Motor neuron (in vitro differentiated cells): ENCODE data around the gene C1QTNF6. TPM values are rescaled to one million over a fixed set of nuclear protein-coding genes. Genes with fewer than 3 reads are reported as not detected.
A peak's percentile ranks its signal among the peaks of the same experiment; 100 is the strongest.

ENCODE experiments used
- ATAC-seq, 8 experiments: fragments of 200-7000 bp; cut with Tn5 transposase; replicated peaks in 6 of 8; 2 replicates each; pipeline ENCODE4 v1.8.0; 2021; ENCODE audit warnings: mild to moderate bottlenecking in 8 of 8, moderate library complexity in 8 of 8
- H3K27ac ChIP-seq, 2 donors: fragments of 250-450 bp; sonication (Bioruptor Pico); 2 replicates each; pipeline ENCODE4 v1.9.0; 2021; ENCODE audit warnings: antibody characterized with exemption in 2 of 2, mild to moderate bottlenecking in 2 of 2, moderate library complexity in 1 of 2
- H3K4me1 ChIP-seq, 2 donors: fragments of 250-450 bp; sonication (Bioruptor Pico); replicated peaks in 1 of 2; 2 replicates each; pipeline ENCODE4 v1.6.1; 2021; ENCODE audit warnings: antibody characterized with exemption in 2 of 2, mild to moderate bottlenecking in 2 of 2, moderate library complexity in 1 of 2
- H3K4me3 ChIP-seq, 5 donors: fragments of 250-450 bp; sonication (Bioruptor Pico); 2 replicates each; pipeline ENCODE4 v1.9.0; 2021; ENCODE audit warnings: antibody characterized with exemption in 5 of 5, mild to moderate bottlenecking in 5 of 5, moderate library complexity in 4 of 5
- WGBS, 10 experiments: fragments of 450-650 bp; shearing (Covaris generic); methylation state at CpG; one replicate each; pipeline ENCODE4 v1.0.0; 2022; 5-methylcytosine and 5-hydroxymethylcytosine counted together
- in situ Hi-C, 9 experiments: fragments of 400-800 bp; cut with MboI; loops; one replicate each; pipeline ENCODE4 v1.15.0; 2021; ENCODE audit warnings: low sequenced_read_pairs in 9 of 9, low pct_unique_long_range_greater_than_20kb in 2 of 9; ENCODE audit not compliant: unreplicated experiment in 9 of 9
- total RNA-seq, 8 experiments: library from RNA; unstranded; fragments of 300-600 nt; gene quantifications; 2 replicates each; pipeline versions ENCODE4 v1.2.3 to v1.2.4, GENCODE V29; 2022

The C1QTNF6 gene
- total RNA-seq, 8 experiments from 2014 or later, result 2.7 to 116 (median 12.6) TPM

- ATAC-seq, result peak in 1 of 8 experiments; percentile 9
- WGBS, 10 experiments, result 52 to 100% (median 80%) methylated on average over 1 to 2 of the region's 17 CpGs; no CpG with 5 or more reads in 7 of the 10 experiments
- H3K27ac ChIP-seq, result no peak overlapping the region
- H3K4me3 ChIP-seq, result no peak overlapping the region
- H3K4me1 ChIP-seq, result peaks cover 0 to 4% of the 10 kb centered on the region in 2 donors
- in situ Hi-C loops, result no loop called here
These were observed 39.0 kb downstream of the C1QTNF6 start for GRCh38 chr22:37148742-37149665.

GRCh38 chr22:37148031-37148651, 39.9 kb downstream of the C1QTNF6 start:
- H3K4me3 ChIP-seq, result no peak overlapping the region
- no peak overlapping the region for H3K27ac ChIP-seq
- in situ Hi-C loops, result no loop called here
- peaks cover 0 to 4% of the 10 kb centered on the region in 2 donors for H3K4me1 ChIP-seq
- 38 to 60% (median 49%) methylated on average over 1 to 11 of the region's 17 CpGs; no CpG with 5 or more reads in 6 of the 10 experiments for WGBS, 10 experiments
- ATAC-seq, result no peak

GRCh38 chr22:37147186-37147990, 40.7 kb downstream of the C1QTNF6 start:
- WGBS, 10 experiments, result 71 to 100% (median 78%) methylated on average over 2 to 6 of the region's 12 CpGs; no CpG with 5 or more reads in 6 of the 10 experiments
- Histone ChIP-seq H3K27ac (no peak overlapping the region), H3K4me3 (no peak overlapping the region), H3K4me1 (peaks cover 0 to 4% of the 10 kb centered on the region in 2 donors)
- in situ Hi-C loops, result no loop called here
- ATAC-seq, result peak in 2 of 8 experiments; percentile 31 to 55

GRCh38 chr22:37146507-37147180, 41.4 kb downstream of the C1QTNF6 start:
- Histone ChIP-seq H3K4me3 (no peak overlapping the region), H3K4me1 (peaks cover 0 to 4% of the 10 kb centered on the region in 2 donors), H3K27ac (no peak overlapping the region)
- peak in 2 of 8 experiments; percentile 17 to 25 for ATAC-seq
- in situ Hi-C loops, result no loop called here
- 67 to 100% (median 79%) methylated on average over 1 to 10 of the region's 16 CpGs; no CpG with 5 or more reads in 5 of the 10 experiments for WGBS, 10 experiments

- Histone ChIP-seq H3K4me3 (no peak overlapping the region), H3K27ac (no peak overlapping the region), H3K4me1 (peaks cover 0 to 4% of the 10 kb centered on the region in 2 donors)
- WGBS, 10 experiments, result 13 to 100% (median 64%) methylated on average over 1 to 5 of the region's 6 CpGs; no CpG with 5 or more reads in 2 of the 10 experiments
- in situ Hi-C loops, result no loop called here
- no peak for ATAC-seq
These were observed 42.0 kb downstream of the C1QTNF6 start for GRCh38 chr22:37146051-37146385.

GRCh38 chr22:37145180-37146050, 42.6 kb downstream of the C1QTNF6 start:
- Histone ChIP-seq H3K27ac (no peak overlapping the region), H3K4me3 (no peak overlapping the region), H3K4me1 (peaks cover 0 to 4% of the 10 kb centered on the region in 2 donors)
- peak; percentile 19 to 66 (median 52) for ATAC-seq
- in situ Hi-C loops, result no loop called here
- WGBS, 10 experiments, result 16 to 83% (median 46%) methylated on average over 1 to 7 of the region's 17 CpGs; no CpG with 5 or more reads in 2 of the 10 experiments

- Histone ChIP-seq H3K4me3 (no peak overlapping the region), H3K4me1 (peaks cover 0 to 4% of the 10 kb centered on the region in 2 donors), H3K27ac (no peak overlapping the region)
- no peak for ATAC-seq
- WGBS, 10 experiments, result 47 to 93% (median 75%) methylated on average over 2 to 7 of the region's 10 CpGs; no CpG with 5 or more reads in 5 of the 10 experiments
- in situ Hi-C loops, result no loop called here
These were observed 43.9 kb downstream of the C1QTNF6 start for GRCh38 chr22:37144180-37144554.

GRCh38 chr22:37141971-37142370, 46.1 kb downstream of the C1QTNF6 start:
- H3K4me1 ChIP-seq, result peaks cover 0 to 4% of the 10 kb centered on the region in 2 donors
- H3K27ac ChIP-seq, result no peak overlapping the region
- in situ Hi-C loops, result no loop called here
- no peak overlapping the region for H3K4me3 ChIP-seq
- WGBS, 10 experiments, result 42 to 60% methylated on average over 1 to 2 of the region's 6 CpGs; no CpG with 5 or more reads in 8 of the 10 experiments
- no peak for ATAC-seq

- ATAC-seq, result no peak
- WGBS, 10 experiments, result 20 to 74% (median 52%) methylated on average over 1 to 3 of the region's 10 CpGs; no CpG with 5 or more reads in 6 of the 10 experiments
- peaks cover 0 to 4% of the 10 kb centered on the region in 2 donors for H3K4me1 ChIP-seq
- H3K4me3 ChIP-seq, result no peak overlapping the region
- in situ Hi-C loops, result no loop called here
- no peak overlapping the region for H3K27ac ChIP-seq
These were observed 46.6 kb downstream of the C1QTNF6 start for GRCh38 chr22:37141476-37141875.

- 61 to 100% (median 80%) methylated on average over 1 to 11 of the region's 16 CpGs; no CpG with 5 or more reads in 4 of the 10 experiments for WGBS, 10 experiments
- Histone ChIP-seq H3K27ac (no peak overlapping the region), H3K4me1 (peaks cover 0 to 4% of the 10 kb centered on the region in 2 donors), H3K4me3 (no peak overlapping the region)
- ATAC-seq, result no peak
- in situ Hi-C loops, result no loop called here
These were observed 47.2 kb downstream of the C1QTNF6 start for GRCh38 chr22:37140686-37141323.

GRCh38 chr22:37139762-37140161, 48.3 kb downstream of the C1QTNF6 start:
- ATAC-seq, result no peak
- Histone ChIP-seq H3K4me1 (no peaks in the 10 kb centered on the region), H3K4me3 (no peak overlapping the region), H3K27ac (no peak overlapping the region)
- in situ Hi-C loops, result no loop called here
- 40% methylated on average over 4 of the region's 7 CpGs; no CpG with 5 or more reads in 9 of the 10 experiments for WGBS, 10 experiments
